ENCODE results near the gene STYXL1. TPM values are rescaled to one million over a fixed set of nuclear protein-coding genes. Genes with fewer than 3 reads are reported as not detected.

STYXL1 gene
- total RNA-seq, 1 donor from 2014 or later = 41.8 TPM

DNA sequence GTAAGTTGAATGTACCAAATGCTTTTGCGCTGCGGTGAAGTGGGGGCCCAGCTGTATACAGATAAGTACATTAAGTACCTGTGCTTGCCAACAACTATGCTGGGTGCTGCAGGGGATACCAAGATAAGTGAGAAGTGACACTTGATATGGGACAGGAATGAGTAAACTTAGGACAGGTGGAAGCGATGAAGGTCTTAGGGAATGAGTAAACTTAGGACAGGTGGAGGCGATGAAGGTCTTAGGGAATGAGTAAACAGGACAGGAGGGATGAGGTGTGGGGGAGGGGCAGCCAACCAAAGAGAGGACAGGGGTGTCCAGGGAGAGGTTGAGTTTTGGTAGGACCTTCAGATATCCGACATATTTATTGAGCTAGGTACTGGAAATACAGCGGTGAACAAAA lies 1.5 kb upstream of the STYXL1 start:
- peak overlapping the region; percentile 98 for H3K4me3 Mint-ChIP-seq (ENCODE audit: unreplicated experiment)
- no peak overlapping the region for H3K27ac Mint-ChIP-seq (ENCODE audit: unreplicated experiment)
- H3K4me1 Mint-ChIP-seq (ENCODE audit: low read depth, unreplicated experiment) = peaks cover 2% of the 10 kb centered on the region
- peaks cover 3% of the 10 kb centered on the region for H3K27me3 Mint-ChIP-seq (ENCODE audit: unreplicated experiment)
- peaks cover 6% of the 10 kb centered on the region for H3K9me3 Mint-ChIP-seq (ENCODE audit: unreplicated experiment)
- DNase-seq = no peak
- H3K36me3 Mint-ChIP-seq (ENCODE audit: unreplicated experiment) = no peaks in the 10 kb centered on the region
- TF ChIP-seq, protein P1, sequence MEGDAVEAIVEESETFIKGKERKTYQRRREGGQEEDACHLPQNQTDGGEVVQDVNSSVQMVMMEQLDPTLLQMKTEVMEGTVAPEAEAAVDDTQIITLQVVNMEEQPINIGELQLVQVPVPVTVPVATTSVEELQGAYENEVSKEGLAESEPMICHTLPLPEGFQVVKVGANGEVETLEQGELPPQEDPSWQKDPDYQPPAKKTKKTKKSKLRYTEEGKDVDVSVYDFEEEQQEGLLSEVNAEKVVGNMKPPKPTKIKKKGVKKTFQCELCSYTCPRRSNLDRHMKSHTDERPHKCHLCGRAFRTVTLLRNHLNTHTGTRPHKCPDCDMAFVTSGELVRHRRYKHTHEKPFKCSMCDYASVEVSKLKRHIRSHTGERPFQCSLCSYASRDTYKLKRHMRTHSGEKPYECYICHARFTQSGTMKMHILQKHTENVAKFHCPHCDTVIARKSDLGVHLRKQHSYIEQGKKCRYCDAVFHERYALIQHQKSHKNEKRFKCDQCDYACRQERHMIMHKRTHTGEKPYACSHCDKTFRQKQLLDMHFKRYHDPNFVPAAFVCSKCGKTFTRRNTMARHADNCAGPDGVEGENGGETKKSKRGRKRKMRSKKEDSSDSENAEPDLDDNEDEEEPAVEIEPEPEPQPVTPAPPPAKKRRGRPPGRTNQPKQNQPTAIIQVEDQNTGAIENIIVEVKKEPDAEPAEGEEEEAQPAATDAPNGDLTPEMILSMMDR (IDR thresholded peaks at IDR 0.05; ENCODE audit: partially characterized antibody, unreplicated experiment) = no peak

DNA sequence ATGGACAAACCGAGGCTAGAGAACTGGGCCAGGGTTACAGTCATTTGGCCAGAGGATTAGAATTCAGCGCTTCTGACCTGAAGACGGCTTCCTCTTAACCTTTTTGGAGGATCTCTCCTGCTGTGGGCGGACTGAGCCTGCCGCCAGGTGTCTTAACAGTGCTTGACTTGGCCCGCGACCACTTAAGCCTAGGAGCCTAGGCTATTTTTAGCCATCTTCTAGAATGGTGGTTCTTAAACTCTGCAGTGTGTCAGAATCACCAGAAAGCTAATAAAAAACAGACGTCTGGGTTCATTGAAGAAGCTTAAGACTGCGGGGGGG lies 828 bp upstream of the STYXL1 start:
- Mint-ChIP-seq H3K36me3 (ENCODE audit: unreplicated experiment) (no peaks in the 10 kb centered on the region), H3K9me3 (ENCODE audit: unreplicated experiment) (peaks cover 6% of the 10 kb centered on the region), H3K27ac (ENCODE audit: unreplicated experiment) (peak overlapping the region; percentile 97), H3K27me3 (ENCODE audit: unreplicated experiment) (peaks cover 3% of the 10 kb centered on the region), H3K4me1 (ENCODE audit: low read depth, unreplicated experiment) (peaks cover 2% of the 10 kb centered on the region), H3K4me3 (ENCODE audit: unreplicated experiment) (peak overlapping the region; percentile 98)
- TF ChIP-seq, protein P1 (IDR thresholded peaks at IDR 0.05; ENCODE audit: partially characterized antibody, unreplicated experiment) = no peak
- DNase-seq = no peak

DNA sequence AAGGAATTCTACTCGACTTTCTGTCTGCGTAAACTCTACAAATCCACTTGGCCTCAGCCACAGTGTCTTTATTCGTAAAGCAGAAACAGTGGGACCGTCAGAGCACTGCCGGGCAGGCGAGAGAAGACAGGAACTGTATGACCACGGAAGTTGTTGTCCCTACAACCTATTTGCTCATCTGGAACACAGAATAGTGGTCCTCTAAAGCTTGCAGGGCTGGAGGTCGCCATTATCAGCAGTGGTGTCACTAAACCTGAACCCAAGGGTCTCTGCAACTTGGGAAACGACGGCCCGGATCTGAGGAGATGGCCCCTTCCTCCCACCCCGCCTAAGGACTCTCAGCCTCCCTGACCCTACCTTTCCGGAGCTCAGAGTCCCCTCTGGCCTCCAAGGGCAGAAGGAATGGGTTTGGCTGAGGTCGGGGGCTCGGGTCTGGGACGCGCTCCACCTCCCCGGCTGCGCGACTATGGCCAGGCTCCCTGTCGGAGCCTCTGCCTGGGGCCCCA lies 442 bp downstream of the STYXL1 start:
- TF ChIP-seq, protein P1 (IDR thresholded peaks at IDR 0.05; ENCODE audit: partially characterized antibody, unreplicated experiment) = no peak
- DNase-seq = peak; percentile 31
- Mint-ChIP-seq H3K27me3 (ENCODE audit: unreplicated experiment) (peaks cover 3% of the 10 kb centered on the region), H3K27ac (ENCODE audit: unreplicated experiment) (peak overlapping the region; percentile 97), H3K36me3 (ENCODE audit: unreplicated experiment) (no peaks in the 10 kb centered on the region), H3K4me3 (ENCODE audit: unreplicated experiment) (peak overlapping the region; percentile 98), H3K9me3 (ENCODE audit: unreplicated experiment) (peaks cover 6% of the 10 kb centered on the region), H3K4me1 (ENCODE audit: low read depth, unreplicated experiment) (peaks cover 2% of the 10 kb centered on the region)

DNA sequence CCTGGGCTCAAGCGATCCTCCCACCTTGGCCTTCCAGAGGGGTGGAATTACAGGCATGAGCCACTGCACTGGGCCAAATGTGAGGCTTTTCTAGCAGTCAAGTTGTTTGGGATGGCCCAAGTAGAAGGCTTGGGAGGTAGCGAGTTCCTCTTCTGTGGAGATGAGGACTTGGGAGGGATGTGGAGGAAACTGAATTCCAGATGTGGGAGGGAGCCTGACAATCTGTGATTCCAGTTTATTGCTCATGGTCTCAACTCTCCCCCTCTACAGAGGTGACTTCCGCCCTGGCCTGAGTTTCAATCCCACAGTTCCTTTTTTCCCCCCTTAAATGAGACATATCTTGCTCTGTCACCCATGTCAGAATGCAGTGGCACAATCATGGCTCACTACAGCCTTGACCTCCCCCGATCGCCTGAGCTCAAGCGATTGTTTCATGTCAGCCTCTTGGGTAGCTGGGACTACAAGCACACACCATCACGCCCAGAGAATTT lies 3.4 kb downstream of the STYXL1 start:
- Mint-ChIP-seq H3K36me3 (ENCODE audit: unreplicated experiment) (no peaks in the 10 kb centered on the region), H3K4me3 (ENCODE audit: unreplicated experiment) (no peak overlapping the region), H3K9me3 (ENCODE audit: unreplicated experiment) (peaks cover 6% of the 10 kb centered on the region), H3K4me1 (ENCODE audit: low read depth, unreplicated experiment) (peaks cover 2% of the 10 kb centered on the region), H3K27me3 (ENCODE audit: unreplicated experiment) (peaks cover 3% of the 10 kb centered on the region), H3K27ac (ENCODE audit: unreplicated experiment) (no peak overlapping the region)
- TF ChIP-seq, protein P1 (IDR thresholded peaks at IDR 0.05; ENCODE audit: partially characterized antibody, unreplicated experiment) = no peak
- no peak for DNase-seq

DNA sequence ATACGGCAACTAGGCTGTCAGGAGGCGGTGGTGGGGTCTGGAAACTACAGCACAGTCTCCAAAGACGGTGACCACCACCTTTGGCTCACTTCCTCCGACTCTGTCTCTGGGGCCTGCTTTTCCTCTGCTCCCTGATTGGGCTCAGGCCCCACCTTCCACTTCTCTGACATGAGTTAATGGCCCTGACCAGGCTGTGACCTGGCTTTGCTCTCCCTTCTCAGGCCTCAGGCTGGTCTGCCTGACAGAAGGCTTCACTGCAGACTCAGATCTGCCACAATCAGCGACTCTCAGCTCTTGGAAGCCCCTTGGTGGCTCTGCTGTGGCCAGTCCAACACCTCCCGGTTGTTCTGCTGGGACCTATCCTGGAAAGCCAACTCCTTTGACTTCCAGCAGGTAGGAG lies 7.7 kb downstream of the STYXL1 start:
- no peaks in the 10 kb centered on the region for H3K9me3 Mint-ChIP-seq (ENCODE audit: unreplicated experiment)
- DNase-seq = no peak
- no peaks in the 10 kb centered on the region for H3K27me3 Mint-ChIP-seq (ENCODE audit: unreplicated experiment)
- no peak overlapping the region for H3K4me3 Mint-ChIP-seq (ENCODE audit: unreplicated experiment)
- H3K4me1 Mint-ChIP-seq (ENCODE audit: low read depth, unreplicated experiment) = no peaks in the 10 kb centered on the region
- no peak overlapping the region for H3K27ac Mint-ChIP-seq (ENCODE audit: unreplicated experiment)
- H3K36me3 Mint-ChIP-seq (ENCODE audit: unreplicated experiment) = no peaks in the 10 kb centered on the region
- TF ChIP-seq, protein P1 (IDR thresholded peaks at IDR 0.05; ENCODE audit: partially characterized antibody, unreplicated experiment) = no peak
